ENCODE data around the gene ARHGAP10.
"Not testable (repeated sequence)": the region's sequence is repeated elsewhere in the genome, so short reads cannot be mapped to it uniquely, and the experiment has no call there.

ARHGAP10 gene

GRCh38 chr4:147994491-147995385 lies 262.9 kb downstream of the ARHGAP10 start:
- DNase-seq = no peak

DNA sequence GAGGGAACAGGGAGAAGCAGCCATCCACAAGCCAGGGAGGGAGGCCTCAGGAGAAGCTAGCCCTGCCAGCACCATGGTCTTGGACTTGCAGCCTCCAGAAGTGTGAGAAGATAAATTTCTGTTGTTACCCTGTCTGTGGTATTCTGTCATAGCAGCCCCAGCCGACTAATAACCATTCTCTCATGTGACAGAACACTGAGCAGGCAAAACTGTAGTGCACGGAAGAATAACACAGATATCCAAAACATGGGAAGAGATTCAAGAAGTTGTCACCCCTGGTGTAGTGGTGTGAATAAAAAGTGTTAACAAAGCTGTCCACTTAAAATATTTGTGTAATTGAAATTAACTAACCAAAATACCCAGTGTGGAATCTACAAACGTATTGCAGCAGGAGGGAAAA lies 265.0 kb downstream of the ARHGAP10 start:
- no peak for DNase-seq

DNA sequence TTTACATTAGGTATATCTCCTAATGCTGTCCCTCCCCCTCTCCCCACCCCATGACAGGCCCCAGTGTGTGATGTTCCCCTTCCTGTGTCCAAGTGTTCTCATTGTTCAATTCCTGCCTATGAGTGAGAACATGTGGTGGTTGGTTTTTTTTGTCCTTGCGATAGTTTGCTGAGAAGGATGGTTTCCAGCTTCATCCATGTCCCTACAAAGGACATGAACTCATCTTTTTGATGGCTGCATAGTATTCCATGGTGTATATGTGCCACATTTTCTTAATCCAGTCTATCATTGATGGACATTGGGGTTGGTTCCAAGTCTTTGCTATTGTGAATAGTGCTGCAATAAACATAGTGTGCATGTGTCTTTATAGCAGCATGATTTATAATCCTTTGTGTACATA lies 268.1 kb downstream of the ARHGAP10 start:
- not testable (repeated sequence) for DNase-seq

- no peak for DNase-seq
Measured at GRCh38 chr4:148004228-148004857, 272.5 kb downstream of the ARHGAP10 start.

DNA sequence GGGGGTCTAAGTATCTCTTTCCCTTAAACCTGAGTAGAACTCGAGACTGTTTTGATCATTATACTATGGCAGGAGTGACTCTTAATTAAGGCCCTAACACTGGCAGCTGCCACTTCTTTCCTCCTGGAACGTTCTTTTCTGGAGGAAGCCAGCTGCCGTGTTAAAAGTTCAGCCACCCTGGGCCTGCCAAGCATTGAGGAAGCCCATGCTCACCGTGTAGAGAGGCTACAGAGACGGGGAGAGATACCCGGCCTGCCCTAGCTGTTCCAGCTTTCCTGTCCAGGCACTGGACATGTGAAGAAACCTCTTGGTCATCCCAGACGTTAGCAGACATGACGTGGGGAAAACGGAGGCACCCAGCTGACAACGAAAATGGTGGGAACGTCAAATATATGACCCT lies 274.1 kb downstream of the ARHGAP10 start:
- DNase-seq = no peak

DNA sequence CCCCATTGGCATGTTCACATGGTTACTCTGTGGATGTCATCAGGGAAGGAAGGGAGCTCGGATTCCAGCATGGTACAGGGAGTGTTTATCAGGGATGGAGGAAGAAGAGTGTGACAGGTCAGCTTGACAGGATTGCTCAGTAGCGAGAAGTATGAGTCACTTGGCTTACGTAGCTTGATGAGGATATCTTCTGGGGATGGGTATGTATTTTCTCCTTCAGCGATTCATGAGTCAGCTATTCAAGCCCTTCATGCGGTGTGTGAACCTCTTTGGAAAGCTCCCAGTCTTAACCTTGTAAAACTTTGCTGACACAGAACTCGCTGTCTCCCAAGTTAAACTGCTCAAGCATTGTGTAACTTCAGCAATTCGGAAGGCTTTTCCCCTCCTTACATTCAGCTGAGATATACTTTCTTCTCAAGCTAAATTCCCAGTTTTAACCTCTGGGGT lies 275.4 kb downstream of the ARHGAP10 start:
- no peak for DNase-seq

- no peak for DNase-seq
Measured at GRCh38 chr4:148007792-148008191, 275.9 kb downstream of the ARHGAP10 start.

DNA sequence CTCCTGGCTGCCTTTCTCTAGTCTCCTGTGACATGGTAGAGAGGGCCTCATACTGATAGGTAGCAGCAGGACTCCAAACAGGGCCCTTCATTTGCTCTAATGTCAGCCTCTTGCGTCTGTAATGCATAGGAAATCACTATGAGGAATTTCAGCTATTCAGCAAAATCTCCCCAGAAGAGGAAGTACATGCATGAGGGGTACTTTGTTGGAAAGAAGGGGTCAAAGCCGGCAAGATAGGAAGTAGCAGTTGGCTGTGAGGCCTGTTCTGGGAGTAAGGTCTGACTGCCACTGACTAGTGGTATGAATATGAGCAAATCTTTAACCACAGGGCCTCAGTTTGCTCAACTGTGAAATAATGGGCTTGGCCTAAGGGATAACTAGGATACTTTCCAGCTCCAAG lies 283.2 kb downstream of the ARHGAP10 start:
- DNase-seq = no peak

GRCh38 chr4:148015468-148015867 lies 283.6 kb downstream of the ARHGAP10 start:
- DNase-seq = no peak

DNA sequence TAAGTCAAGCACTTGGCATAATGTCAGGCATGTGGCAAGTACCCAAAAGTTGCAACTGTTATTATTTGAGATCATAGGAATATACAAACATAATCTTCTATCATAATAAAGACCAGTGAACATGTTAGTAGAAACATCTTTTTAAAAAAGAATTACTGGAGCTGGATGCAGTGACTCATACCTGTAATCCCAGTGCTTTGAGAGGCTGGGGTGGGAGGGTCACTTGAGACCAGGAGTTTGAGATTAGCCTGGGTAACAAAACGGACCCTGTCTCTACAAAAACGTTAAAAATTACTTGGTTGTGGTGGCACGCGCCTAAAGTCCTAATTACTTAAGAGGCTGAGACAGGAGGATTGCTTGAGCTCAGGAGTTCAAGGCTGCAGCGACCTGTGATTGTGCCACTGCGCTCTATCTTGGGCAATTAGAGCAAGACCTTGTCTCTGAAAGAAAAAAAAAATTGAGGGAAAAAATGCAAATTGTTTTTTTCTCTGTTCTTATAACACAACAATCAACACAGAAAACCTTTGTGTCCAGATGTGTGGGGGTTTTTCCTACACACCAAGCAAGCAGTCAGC lies 284.3 kb downstream of the ARHGAP10 start:
- DNase-seq = no peak

GRCh38 chr4:148017801-148018200 lies 285.9 kb downstream of the ARHGAP10 start:
- DNase-seq = no peak

DNA sequence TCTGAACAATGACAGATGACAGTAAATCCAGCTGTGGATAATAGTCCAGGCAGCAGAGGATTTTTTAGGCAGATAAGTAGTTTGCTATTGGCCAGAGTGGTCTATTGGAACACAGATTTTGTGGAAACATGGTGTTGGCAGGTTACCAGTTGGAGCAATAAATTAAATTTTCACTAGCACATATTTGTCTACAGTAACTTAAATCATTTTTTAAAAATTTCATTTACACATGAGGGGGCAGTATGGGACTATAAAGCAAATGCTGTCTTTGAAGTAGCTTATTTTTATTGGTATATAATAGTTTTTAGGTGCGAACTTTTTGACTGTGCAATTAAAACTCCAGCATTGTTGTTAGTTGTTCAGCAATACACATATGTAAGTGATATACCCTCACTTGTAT lies 289.8 kb downstream of the ARHGAP10 start:
- DNase-seq = no peak

GRCh38 chr4:148022975-148023374 lies 291.1 kb downstream of the ARHGAP10 start:
- no peak for DNase-seq

DNA sequence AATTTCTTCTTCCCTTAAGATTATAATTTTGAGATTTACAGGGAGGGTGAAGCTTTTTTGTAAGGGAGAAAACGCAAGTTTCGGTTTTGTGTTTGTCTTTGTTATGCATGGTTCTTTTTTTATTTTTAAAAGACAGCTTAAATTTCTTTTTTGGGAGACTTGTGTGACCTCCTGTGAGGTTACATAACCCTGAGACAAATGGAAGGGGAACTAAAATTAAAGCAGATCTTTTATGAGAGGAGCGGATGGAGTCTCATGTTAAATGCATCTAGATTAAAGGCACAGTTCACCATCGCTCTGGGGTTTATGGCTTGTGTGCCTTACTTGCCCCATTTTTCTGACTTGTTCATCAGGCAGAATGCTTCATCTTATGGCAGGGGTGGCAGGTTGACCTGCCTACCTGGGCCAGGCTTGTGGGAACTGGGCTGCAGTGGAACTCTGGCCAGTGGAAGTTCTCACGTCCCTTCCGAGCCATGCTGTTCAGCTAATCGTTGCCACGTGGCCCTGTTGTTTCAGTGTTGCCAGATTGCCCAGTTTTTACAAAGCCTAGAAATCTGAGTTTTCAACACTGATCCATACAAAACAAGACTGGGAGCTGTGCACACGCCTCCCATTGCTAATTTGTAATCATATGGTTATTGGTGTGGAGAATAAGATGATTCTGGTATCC lies 291.8 kb downstream of the ARHGAP10 start:
- no peak for DNase-seq

GRCh38 chr4:148025981-148026380 lies 294.1 kb downstream of the ARHGAP10 start:
- DNase-seq = no peak

- no peak for DNase-seq
Measured at GRCh38 chr4:148027201-148027600, 295.3 kb downstream of the ARHGAP10 start.

DNA sequence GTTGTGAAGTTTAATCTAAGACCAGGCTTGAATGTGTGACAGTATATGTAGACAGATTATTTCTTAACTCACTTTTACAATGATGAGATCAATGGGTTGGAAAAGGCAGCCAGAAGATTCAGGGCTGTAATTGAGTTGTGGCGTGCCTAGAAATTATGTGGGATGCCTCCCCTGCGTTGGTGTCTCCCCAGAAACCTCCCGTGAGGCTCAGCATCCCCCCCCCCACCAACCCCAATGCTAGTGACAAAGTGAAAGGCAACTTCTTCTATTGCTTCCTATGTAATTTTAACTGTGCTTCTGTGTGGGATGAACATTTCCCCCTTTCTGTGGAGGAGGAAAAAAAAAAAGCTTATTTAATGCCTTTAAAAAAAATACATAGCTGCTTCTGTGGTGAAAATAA lies 297.9 kb downstream of the ARHGAP10 start:
- no peak for DNase-seq

DNA sequence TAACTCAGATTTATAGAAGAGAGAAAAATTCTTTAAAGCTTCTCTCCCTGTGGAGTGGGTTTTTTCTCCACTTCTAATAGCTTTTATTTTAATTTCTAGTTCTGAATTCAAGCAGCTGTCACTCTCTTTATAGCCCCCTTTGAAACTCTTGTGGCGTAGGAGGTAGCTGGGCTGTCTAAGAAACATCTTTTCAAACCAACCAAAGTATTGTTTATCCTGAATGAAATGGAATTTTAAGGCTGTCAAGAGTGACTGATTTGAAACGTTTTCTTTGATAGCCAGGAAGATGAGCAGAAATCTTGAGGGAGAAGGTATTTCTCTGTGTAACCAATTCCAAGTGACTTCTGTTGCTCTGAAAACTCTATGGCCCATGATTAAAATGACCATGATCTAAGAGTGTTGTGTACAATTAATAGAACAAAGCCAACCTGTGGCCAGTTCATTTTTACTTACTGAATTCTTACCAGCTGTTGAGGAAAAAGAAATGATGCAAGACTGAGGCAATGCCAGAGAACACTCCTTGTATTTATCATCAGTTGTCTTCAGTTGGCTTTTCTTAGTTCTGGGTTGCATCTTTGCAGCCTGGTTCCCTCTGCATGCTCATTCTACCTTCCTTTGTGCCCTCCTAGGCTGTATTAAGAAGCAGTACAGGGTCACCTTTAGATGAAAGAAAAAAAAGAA lies 298.4 kb downstream of the ARHGAP10 start:
- DNase-seq = no peak

DNA sequence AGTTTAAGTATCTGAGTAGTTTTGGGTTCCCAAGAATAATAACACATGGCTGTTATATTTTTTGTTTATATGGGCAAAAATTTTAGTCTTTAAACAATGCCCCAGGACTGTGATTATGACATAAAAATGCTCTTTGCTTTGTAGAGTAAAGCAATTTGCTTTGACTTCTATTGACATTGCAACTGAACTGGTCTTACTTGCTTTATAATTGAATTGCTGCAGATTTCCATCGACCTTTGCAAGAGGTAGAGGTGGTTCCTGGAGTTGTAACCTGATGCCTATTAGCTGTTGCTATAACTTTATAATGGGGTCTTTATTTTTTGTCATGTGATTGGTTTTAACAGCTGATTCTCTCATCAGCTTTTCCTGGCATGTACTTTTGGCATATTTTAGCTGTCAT lies 302.9 kb downstream of the ARHGAP10 start:
- DNase-seq = no peak

- DNase-seq = no peak
Measured at GRCh38 chr4:148041606-148042329, 309.9 kb downstream of the ARHGAP10 start.

DNA sequence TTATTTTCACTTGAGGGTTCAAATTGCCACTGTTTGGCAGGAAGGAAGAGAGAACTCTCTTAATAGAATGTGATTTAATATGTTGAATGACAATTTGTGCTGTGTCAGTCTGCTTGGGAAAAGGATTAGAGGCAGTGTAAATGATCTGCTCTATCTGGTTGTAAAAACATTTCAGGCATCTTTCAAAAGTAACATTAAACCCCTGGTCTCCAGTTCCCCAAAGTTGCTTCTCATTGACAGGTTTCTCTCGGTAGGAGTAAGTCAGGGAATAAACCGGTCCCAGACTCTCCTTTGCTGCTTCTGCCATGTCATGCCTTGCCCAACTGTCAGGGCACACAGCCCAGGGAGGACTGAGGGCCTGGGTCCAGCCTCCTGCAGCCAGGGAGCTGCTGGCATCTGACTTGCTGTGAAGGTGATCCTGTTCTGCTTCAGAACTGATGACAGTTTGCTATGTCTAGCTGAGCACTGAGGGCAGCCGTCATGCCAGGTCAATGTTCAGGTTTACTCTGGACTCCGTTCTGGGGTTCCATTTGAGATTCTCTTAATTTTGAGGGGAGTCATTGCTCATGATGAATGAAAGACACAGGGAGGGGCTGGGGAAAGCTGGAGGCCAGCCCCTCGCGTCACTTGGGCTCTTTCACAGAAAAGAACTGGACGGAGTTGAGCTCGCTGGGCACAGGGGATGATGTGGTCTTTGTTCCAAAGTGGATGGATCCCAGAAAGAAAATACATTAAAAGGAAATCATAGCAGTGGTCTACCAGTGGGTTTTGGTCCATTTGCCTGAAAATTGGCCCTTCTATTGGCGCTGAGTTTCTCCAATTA lies 312.4 kb downstream of the ARHGAP10 start:
- DNase-seq = no peak
